Stimulated activated CD4-positive, alpha-beta T cell treated with anti-CD3 and anti-CD28 coated beads, Interleukin-2, amount 100 ng/mL, for 4 hours (primary cell): ENCODE results near the gene ATG9B.

ENCODE experiments used
- DNase-seq: peaks from one replicate; pipeline ENCODE4 v3.0.0-alpha.2; 2020; ENCODE audit warnings: low read depth

The ATG9B gene

GRCh38 chr7:150978126-150978789, 46.0 kb downstream of the ATG9B start, which contains the start of gene KCNH2:
Gene KCNH2 (minus strand): TSS chr7:150978321. CDS start chr7:150977913, 408 bp downstream.
- no peak for DNase-seq

- DNase-seq: no peak
Observed at GRCh38 chr7:150977382-150978125, 46.7 kb downstream of the ATG9B start.

GRCh38 chr7:150976529-150977381, 47.5 kb downstream of the ATG9B start:
- DNase-seq: no peak

GRCh38 chr7:150975536-150976319, 48.6 kb downstream of the ATG9B start:
- DNase-seq: no peak

GRCh38 chr7:150974468-150975391, 49.6 kb downstream of the ATG9B start:
- DNase-seq: peak; percentile 83

GRCh38 chr7:150973571-150974451, 50.5 kb downstream of the ATG9B start:
- no peak for DNase-seq

- no peak for DNase-seq
Observed at GRCh38 chr7:150972741-150973140, 51.6 kb downstream of the ATG9B start.

GRCh38 chr7:150972023-150972468, 52.2 kb downstream of the ATG9B start:
- DNase-seq: no peak

GRCh38 chr7:150971242-150972022, 52.9 kb downstream of the ATG9B start:
- no peak for DNase-seq

GRCh38 chr7:150970424-150970823, 53.9 kb downstream of the ATG9B start:
- DNase-seq: no peak

- no peak for DNase-seq
Observed at GRCh38 chr7:150969475-150969874, 54.8 kb downstream of the ATG9B start.

- DNase-seq: no peak
Observed at GRCh38 chr7:150968734-150969372, 55.4 kb downstream of the ATG9B start.

GRCh38 chr7:150968056-150968733, 56.1 kb downstream of the ATG9B start:
- no peak for DNase-seq

GRCh38 chr7:150967349-150967748, 56.9 kb downstream of the ATG9B start:
- DNase-seq: no peak

GRCh38 chr7:150966002-150966401, 58.3 kb downstream of the ATG9B start:
- DNase-seq: no peak

GRCh38 chr7:150965273-150965830, 58.9 kb downstream of the ATG9B start:
- no peak for DNase-seq
